ENCODE measurements around the gene FMN1. TPM values are rescaled to one million over a fixed set of nuclear protein-coding genes. Genes with fewer than 3 reads are reported as not detected.

FMN1 gene
- polyA plus RNA-seq, 1 donor from 2014 or later: 0.40 TPM

DNA sequence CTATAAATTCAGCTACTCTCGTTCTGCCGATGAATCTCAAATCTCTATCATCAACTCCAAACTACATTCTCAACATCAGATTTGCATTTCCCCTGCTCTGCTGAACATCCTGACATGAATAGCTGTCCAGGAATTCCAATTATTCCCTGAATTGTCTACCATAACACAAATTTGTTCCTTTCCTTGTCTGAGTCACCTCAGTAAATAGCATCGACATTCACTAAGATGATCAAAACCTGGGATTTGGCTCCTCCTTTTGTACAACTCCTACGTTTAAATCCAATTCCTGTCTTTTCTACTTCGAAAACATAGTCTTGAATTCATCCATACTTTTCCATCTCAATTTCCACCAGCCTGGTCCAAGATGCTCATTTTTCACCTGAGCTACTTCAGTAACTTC is 369.7 kb downstream of the FMN1 start:
- Histone ChIP-seq H3K9ac (ENCODE audit: low read length) (no peak overlapping the region), H3K9me3 (ENCODE audit: low read length) (no peaks in the 10 kb centered on the region), H3K4me3 (ENCODE audit: low read length) (no peak overlapping the region), H3K9me2 (ENCODE audit: insufficient read depth, low read length) (no peaks in the 10 kb centered on the region), H3K27me3 (ENCODE audit: insufficient read depth, low read depth, low read length) (no peaks in the 10 kb centered on the region), H3K27ac (ENCODE audit: low read length) (no peak overlapping the region), H3K79me2 (replicated peaks; ENCODE audit: insufficient read depth, low read length) (no peaks in the 10 kb centered on the region), H4K20me1 (ENCODE audit: insufficient read depth) (no peaks in the 10 kb centered on the region), H3K36me3 (ENCODE audit: insufficient read depth, low read length) (no peaks in the 10 kb centered on the region), H3K4me2 (ENCODE audit: low read length) (no peak overlapping the region), H2AFZ (ENCODE audit: low read depth, low read length) (no peak overlapping the region), H3F3A (ENCODE audit: insufficient read depth, low read length, poor library complexity, severe bottlenecking) (no peaks in the 10 kb centered on the region)
- TF ChIP-seq TAF1 (IDR thresholded peaks at IDR 0.05; ENCODE audit: low read depth) (no peak), MXI1 (conservative IDR thresholded peaks at IDR 0.05; ENCODE audit: poor library complexity, severe bottlenecking) (no peak), SMC3 (conservative IDR thresholded peaks at IDR 0.05; ENCODE audit: poor library complexity) (no peak), EZH2 (IDR thresholded peaks at IDR 0.05; ENCODE audit: borderline replicate concordance, insufficient read depth, low read length, poor library complexity, severe bottlenecking) (no peak), POLR2AphosphoS5 (IDR thresholded peaks at IDR 0.05) (no peak), RAD21 (conservative IDR thresholded peaks at IDR 0.05) (no peak), EP300 (conservative IDR thresholded peaks at IDR 0.05; ENCODE audit: poor library complexity, severe bottlenecking) (no peak)
- TF ChIP-seq, protein P1, sequence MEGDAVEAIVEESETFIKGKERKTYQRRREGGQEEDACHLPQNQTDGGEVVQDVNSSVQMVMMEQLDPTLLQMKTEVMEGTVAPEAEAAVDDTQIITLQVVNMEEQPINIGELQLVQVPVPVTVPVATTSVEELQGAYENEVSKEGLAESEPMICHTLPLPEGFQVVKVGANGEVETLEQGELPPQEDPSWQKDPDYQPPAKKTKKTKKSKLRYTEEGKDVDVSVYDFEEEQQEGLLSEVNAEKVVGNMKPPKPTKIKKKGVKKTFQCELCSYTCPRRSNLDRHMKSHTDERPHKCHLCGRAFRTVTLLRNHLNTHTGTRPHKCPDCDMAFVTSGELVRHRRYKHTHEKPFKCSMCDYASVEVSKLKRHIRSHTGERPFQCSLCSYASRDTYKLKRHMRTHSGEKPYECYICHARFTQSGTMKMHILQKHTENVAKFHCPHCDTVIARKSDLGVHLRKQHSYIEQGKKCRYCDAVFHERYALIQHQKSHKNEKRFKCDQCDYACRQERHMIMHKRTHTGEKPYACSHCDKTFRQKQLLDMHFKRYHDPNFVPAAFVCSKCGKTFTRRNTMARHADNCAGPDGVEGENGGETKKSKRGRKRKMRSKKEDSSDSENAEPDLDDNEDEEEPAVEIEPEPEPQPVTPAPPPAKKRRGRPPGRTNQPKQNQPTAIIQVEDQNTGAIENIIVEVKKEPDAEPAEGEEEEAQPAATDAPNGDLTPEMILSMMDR (IDR thresholded peaks at IDR 0.05; ENCODE audit: poor library complexity, severe bottlenecking): no peak
- TF ChIP-seq, protein P2, sequence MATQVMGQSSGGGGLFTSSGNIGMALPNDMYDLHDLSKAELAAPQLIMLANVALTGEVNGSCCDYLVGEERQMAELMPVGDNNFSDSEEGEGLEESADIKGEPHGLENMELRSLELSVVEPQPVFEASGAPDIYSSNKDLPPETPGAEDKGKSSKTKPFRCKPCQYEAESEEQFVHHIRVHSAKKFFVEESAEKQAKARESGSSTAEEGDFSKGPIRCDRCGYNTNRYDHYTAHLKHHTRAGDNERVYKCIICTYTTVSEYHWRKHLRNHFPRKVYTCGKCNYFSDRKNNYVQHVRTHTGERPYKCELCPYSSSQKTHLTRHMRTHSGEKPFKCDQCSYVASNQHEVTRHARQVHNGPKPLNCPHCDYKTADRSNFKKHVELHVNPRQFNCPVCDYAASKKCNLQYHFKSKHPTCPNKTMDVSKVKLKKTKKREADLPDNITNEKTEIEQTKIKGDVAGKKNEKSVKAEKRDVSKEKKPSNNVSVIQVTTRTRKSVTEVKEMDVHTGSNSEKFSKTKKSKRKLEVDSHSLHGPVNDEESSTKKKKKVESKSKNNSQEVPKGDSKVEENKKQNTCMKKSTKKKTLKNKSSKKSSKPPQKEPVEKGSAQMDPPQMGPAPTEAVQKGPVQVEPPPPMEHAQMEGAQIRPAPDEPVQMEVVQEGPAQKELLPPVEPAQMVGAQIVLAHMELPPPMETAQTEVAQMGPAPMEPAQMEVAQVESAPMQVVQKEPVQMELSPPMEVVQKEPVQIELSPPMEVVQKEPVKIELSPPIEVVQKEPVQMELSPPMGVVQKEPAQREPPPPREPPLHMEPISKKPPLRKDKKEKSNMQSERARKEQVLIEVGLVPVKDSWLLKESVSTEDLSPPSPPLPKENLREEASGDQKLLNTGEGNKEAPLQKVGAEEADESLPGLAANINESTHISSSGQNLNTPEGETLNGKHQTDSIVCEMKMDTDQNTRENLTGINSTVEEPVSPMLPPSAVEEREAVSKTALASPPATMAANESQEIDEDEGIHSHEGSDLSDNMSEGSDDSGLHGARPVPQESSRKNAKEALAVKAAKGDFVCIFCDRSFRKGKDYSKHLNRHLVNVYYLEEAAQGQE (IDR thresholded peaks at IDR 0.05; ENCODE audit: borderline replicate concordance): no peak

DNA sequence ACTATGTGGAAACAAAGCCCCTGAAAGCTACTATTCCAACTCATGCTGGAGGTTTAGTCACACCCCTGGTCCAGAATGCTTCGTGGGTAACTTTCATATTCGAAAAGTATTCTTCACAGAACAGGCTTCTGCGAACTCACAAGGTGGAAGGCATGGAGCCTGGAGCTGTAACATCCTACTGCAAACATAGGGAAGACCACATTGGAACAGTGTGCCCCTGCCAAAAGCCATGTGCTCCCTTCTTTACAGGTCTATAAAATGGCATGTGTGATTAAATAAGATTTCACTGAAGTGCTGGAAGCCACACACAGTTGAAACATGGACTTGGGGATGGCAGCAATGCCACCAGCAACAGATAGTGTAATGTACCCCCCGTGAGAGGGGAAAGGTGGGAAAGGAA is 370.8 kb downstream of the FMN1 start:
- no peaks in the 10 kb centered on the region for H3K9me3 ChIP-seq (ENCODE audit: low read length)
- no peak overlapping the region for H3K9ac ChIP-seq (ENCODE audit: low read length)
- H4K20me1 ChIP-seq (ENCODE audit: insufficient read depth): no peaks in the 10 kb centered on the region
- no peak overlapping the region for H3K27ac ChIP-seq (ENCODE audit: low read length)
- H3K4me2 ChIP-seq (ENCODE audit: low read length): no peak overlapping the region
- H3F3A ChIP-seq (ENCODE audit: insufficient read depth, low read length, poor library complexity, severe bottlenecking): no peaks in the 10 kb centered on the region
- H3K27me3 ChIP-seq (ENCODE audit: insufficient read depth, low read depth, low read length): no peaks in the 10 kb centered on the region
- no peak overlapping the region for H3K4me3 ChIP-seq (ENCODE audit: low read length)
- no peaks in the 10 kb centered on the region for H3K79me2 ChIP-seq (replicated peaks; ENCODE audit: insufficient read depth, low read length)
- H3K36me3 ChIP-seq (ENCODE audit: insufficient read depth, low read length): no peaks in the 10 kb centered on the region
- no peak overlapping the region for H2AFZ ChIP-seq (ENCODE audit: low read depth, low read length)
- TF ChIP-seq POLR2AphosphoS5 (IDR thresholded peaks at IDR 0.05) (no peak), RAD21 (conservative IDR thresholded peaks at IDR 0.05) (no peak), EP300 (conservative IDR thresholded peaks at IDR 0.05; ENCODE audit: poor library complexity, severe bottlenecking) (no peak), EZH2 (IDR thresholded peaks at IDR 0.05; ENCODE audit: borderline replicate concordance, insufficient read depth, low read length, poor library complexity, severe bottlenecking) (no peak), SMC3 (conservative IDR thresholded peaks at IDR 0.05; ENCODE audit: poor library complexity) (no peak), TAF1 (IDR thresholded peaks at IDR 0.05; ENCODE audit: low read depth) (no peak), MXI1 (conservative IDR thresholded peaks at IDR 0.05; ENCODE audit: poor library complexity, severe bottlenecking) (no peak)
- TF ChIP-seq, protein P1 (IDR thresholded peaks at IDR 0.05; ENCODE audit: poor library complexity, severe bottlenecking): no peak
- TF ChIP-seq, protein P2 (IDR thresholded peaks at IDR 0.05; ENCODE audit: borderline replicate concordance): no peak
- no peaks in the 10 kb centered on the region for H3K9me2 ChIP-seq (ENCODE audit: insufficient read depth, low read length)
